Measurements from ENCODE around the gene LDLR.

The LDLR gene

DNA sequence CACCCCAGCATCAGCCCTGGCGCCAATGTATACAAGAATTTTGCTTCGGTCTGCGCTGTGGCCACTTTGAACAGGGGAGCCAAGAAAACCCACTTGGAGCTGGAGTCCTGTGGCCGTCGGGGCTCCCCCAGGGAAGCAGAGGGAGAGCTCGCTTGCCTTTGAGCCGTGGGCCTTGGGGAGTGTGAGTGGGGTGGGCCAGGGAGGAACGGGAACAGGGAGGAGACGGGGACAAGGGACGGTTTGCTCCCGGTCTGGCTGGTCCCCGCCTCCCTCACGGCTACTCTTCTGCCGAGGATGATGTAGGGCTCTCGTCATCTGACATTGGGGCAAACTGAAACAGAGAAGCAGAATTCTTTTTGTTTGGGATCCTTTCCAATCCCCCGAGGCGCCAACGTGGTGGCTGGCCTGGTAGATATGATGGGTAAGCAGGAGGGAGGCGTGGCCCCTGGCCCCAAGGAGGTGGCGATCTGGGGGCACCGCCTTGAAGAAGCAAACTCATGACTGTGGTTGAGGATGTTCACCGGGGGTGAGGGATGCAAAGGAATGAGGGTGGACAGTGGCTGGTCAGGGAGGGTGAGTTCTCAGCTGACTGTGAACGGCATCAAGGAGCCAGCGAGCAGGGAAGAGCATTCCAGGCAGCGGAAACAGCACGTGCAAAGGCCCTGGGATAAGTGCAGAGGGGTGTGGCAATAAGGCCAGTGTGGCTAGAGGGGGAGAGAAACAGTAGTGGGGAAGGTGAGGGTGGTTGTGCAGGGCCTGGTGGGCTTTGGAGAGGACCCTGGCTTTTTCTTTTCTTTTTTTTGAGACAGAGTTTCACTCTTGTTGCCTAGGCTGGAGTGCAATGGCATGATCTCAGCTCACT is 77.2 kb downstream of the LDLR start:
- no peaks in the 10 kb centered on the region for H3K27me3 ChIP-seq
- no peak overlapping the region for H3K27ac ChIP-seq
- no peaks in the 10 kb centered on the region for H4K20me1 ChIP-seq
- no peak overlapping the region for H3K9ac ChIP-seq
- H3K36me3 ChIP-seq = peaks cover 57% of the 10 kb centered on the region
- H3K4me2 ChIP-seq = no peak overlapping the region
- H3K4me3 ChIP-seq = no peak overlapping the region
- no peak for TF ChIP-seq Cebpa-rat (IDR thresholded peaks at IDR 0.05)
- no peaks in the 10 kb centered on the region for H3K4me1 ChIP-seq
- H3K9me3 ChIP-seq = no peaks in the 10 kb centered on the region

DNA sequence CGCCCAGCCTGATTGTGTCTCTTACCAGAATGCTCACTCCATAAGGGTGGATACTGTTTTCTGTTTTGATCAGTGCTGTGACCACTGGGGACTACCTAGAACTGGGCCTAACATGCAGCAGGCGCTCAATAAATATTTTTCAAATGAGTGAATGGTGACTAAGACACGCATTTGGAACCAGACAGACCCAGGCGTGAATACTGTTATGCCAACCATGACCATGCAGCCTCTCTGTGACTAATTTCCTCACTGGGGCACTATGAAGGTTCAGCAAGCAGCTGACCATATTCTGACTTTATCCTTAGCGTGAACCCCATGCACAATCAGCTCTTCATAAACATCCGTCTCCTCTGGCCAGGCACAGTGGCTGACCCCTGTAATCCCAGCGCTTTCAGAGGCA is 79.3 kb downstream of the LDLR start:
- Histone ChIP-seq H3K4me1 (no peaks in the 10 kb centered on the region), H3K27ac (no peak overlapping the region), H3K4me2 (no peak overlapping the region), H3K9ac (no peak overlapping the region), H3K36me3 (peaks cover 71% of the 10 kb centered on the region), H3K27me3 (no peaks in the 10 kb centered on the region), H3K4me3 (no peak overlapping the region), H4K20me1 (no peaks in the 10 kb centered on the region), H3K9me3 (no peaks in the 10 kb centered on the region)
- TF ChIP-seq Cebpa-rat (IDR thresholded peaks at IDR 0.05) = no peak

DNA sequence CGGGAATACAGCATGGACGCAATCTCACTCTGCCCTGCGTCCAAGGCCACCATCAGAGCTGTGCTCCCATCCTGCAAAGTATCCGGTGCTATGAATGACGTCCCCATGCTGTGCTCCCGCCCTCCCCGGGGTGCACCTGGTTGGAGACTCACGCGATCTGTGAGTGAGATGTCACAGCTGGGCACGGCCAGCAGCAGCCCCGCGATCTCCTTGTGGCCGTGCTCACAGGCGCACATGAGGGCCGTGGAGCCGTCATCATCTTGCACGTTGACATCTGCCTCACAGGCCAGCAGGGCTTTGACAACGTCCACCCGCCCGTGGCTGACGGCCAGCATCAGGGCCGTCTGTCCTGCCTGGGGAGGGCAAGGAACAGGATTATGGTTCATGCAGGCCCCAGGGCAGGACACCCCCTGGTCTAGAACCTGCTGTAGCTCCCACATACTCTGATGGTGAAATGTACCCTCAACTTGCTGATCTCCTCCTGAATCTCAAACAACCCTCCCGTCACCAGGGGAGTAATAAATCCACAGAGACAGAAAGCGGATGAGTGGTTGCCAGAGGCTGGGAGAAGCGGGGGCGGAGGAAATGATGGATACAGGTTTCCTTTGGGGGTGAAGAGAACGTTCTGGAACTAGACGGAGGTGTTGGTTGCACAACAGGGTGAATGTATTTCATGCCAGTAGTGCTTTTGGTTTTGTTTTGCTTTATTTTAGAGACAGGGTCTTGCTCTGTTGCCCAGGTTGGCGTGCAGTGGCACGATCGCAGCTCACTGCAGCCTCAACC is 80.8 kb downstream of the LDLR start:
- H4K20me1 ChIP-seq = no peaks in the 10 kb centered on the region
- no peaks in the 10 kb centered on the region for H3K9me3 ChIP-seq
- H3K27me3 ChIP-seq = no peaks in the 10 kb centered on the region
- no peaks in the 10 kb centered on the region for H3K4me1 ChIP-seq
- no peak for TF ChIP-seq Cebpa-rat (IDR thresholded peaks at IDR 0.05)
- no peak overlapping the region for H3K9ac ChIP-seq
- no peak overlapping the region for H3K4me3 ChIP-seq
- no peak overlapping the region for H3K4me2 ChIP-seq
- H3K36me3 ChIP-seq = peaks cover 87% of the 10 kb centered on the region
- H3K27ac ChIP-seq = no peak overlapping the region

DNA sequence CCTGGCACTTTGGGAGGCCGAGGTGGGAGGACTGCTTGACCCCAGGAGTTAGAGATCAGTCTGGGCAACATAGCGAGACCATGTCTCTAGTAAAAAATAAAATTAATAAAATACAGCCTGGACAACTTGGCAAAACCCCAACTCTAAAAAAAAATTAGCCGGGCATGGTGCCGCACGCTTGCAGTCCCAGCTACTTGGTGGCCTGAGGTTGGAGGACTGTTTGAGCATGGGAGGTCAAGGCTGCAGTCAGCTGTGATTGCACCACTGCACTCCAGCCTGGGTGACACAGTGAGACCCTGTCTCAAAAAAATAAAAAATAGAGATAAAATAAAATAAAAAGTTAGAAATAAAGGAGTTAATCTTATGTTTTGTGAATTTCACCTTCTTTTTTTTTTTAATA is 81.9 kb downstream of the LDLR start:
- Histone ChIP-seq H3K9ac (no peak overlapping the region), H3K36me3 (peaks cover 86% of the 10 kb centered on the region)

DNA sequence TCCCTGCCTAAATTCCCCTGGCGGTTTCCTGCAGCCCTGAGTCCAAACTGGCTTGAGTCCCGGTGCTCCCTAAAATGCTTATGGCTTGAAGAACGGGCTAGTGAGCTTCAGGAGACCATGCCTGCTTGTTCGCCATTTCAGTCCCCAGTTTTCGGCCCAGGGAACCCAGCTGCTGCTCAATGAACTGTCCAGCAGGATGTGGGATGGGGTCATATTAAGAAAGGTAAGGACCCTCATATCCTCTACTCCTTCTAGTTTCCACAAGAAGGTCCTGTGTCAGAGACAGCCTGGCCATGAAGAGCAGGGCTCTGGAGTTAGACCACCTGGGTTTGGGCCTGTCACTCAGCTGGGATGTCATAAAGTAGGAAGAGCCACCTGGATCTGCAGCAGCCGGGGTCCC is 83.3 kb downstream of the LDLR start:
- Histone ChIP-seq H3K4me3 (no peak overlapping the region), H3K9me3 (no peaks in the 10 kb centered on the region), H3K27ac (no peak overlapping the region), H3K4me1 (no peaks in the 10 kb centered on the region), H3K36me3 (peaks cover 85% of the 10 kb centered on the region), H3K9ac (no peak overlapping the region), H3K27me3 (no peaks in the 10 kb centered on the region), H4K20me1 (no peaks in the 10 kb centered on the region), H3K4me2 (no peak overlapping the region)
- TF ChIP-seq Cebpa-rat (IDR thresholded peaks at IDR 0.05) = no peak

More for the DNA sequence above, 81.9 kb downstream of the LDLR start:
- H3K4me2 ChIP-seq = no peak overlapping the region
- no peaks in the 10 kb centered on the region for H4K20me1 ChIP-seq
- H3K9me3 ChIP-seq = no peaks in the 10 kb centered on the region
- no peaks in the 10 kb centered on the region for H3K4me1 ChIP-seq
- H3K27me3 ChIP-seq = no peaks in the 10 kb centered on the region
- TF ChIP-seq Cebpa-rat (IDR thresholded peaks at IDR 0.05) = no peak
- H3K27ac ChIP-seq = no peak overlapping the region
- H3K4me3 ChIP-seq = no peak overlapping the region

DNA sequence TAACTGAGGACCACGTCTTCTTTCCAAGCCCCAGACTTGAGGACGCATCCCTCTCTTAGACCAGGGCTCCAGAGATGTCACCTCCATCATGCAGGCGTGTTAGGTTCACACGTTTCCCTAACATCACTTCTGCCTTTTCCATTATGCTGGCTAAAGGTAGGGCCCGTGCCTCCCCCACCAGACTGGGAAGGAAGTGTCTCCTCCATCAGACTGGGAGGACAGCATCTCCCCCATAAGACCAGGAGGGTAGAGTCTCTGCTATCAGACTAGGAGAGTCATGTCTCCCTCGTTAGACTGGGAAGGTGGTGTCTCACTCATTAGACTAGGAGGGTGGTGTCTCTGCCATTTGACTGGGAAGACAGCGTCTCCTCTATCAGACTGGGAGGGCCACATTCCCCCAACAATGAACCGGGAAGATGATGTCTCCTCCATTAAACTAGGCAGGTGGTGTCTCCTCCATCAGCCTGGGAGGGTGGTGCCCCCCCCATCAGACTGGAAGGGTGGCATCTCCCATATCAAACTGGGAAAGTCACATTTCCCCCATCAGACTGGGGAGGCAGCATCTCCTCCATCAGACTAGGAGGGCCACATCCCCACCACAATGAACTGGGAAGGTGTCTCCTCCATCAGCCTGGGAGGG is 84.4 kb downstream of the LDLR start:
- Histone ChIP-seq H3K4me2 (no peak overlapping the region), H3K9ac (no peak overlapping the region), H3K36me3 (peaks cover 84% of the 10 kb centered on the region), H4K20me1 (no peaks in the 10 kb centered on the region), H3K27me3 (no peaks in the 10 kb centered on the region), H3K4me1 (peaks cover 2% of the 10 kb centered on the region), H3K27ac (no peak overlapping the region), H3K4me3 (no peak overlapping the region), H3K9me3 (no peaks in the 10 kb centered on the region)
- TF ChIP-seq Cebpa-rat (IDR thresholded peaks at IDR 0.05) = no peak

DNA sequence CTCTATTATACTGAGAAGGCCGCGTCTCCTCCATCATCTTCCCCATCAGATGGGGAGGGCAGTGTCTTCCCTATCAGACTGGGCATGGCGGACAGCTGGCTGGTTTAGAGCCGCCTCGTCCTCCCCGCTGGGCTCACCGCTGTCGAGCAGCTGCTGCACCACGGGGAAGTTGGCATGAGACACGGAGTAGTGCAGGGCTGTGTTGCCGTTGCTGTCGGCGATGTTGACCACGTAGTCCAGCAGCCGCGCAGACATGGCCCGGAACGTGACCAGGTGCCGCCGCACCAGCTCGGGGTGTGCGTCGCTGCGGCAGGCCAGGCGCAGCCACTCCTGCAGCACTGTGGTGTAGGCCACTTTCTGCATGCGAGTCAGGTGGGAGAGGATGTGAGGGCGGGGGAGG is 85.1 kb downstream of the LDLR start:
- Histone ChIP-seq H4K20me1 (no peaks in the 10 kb centered on the region), H3K27ac (no peak overlapping the region), H3K4me2 (no peak overlapping the region), H3K9ac (no peak overlapping the region), H3K27me3 (no peaks in the 10 kb centered on the region), H3K4me1 (peaks cover 9% of the 10 kb centered on the region), H3K9me3 (no peaks in the 10 kb centered on the region), H3K36me3 (peaks cover 80% of the 10 kb centered on the region), H3K4me3 (no peak overlapping the region)
- no peak for TF ChIP-seq Cebpa-rat (IDR thresholded peaks at IDR 0.05)

DNA sequence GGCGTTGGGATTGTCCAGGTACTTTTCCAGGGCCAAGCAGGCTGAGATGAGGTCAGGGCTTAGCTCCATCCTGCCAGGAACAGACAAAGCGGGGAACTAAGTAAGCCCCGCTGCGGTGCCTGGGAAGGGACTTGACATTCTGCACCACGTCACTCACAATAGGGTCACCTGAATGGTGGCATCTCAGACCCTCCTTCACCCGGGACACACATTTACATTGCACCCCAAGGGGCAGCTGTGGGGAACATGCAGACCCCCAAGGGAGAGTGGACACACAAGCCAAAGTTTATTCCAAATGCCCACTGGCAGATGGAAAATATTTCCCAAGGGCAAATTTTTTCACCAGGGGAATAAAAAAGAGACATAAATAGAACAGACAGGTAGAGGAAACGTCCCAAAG is 86.7 kb downstream of the LDLR start:
- Histone ChIP-seq H4K20me1 (no peaks in the 10 kb centered on the region; the same call in 1 of the 2 replicates), H3K9me3 (no peaks in the 10 kb centered on the region), H3K27ac (no peak overlapping the region), H3K9ac (no peak overlapping the region), H3K36me3 (peaks cover 65% of the 10 kb centered on the region), H3K4me3 (no peak overlapping the region), H3K4me1 (peaks cover 23% of the 10 kb centered on the region), H3K27me3 (no peaks in the 10 kb centered on the region), H3K4me2 (no peak overlapping the region)
- no peak for TF ChIP-seq Cebpa-rat (IDR thresholded peaks at IDR 0.05)

DNA sequence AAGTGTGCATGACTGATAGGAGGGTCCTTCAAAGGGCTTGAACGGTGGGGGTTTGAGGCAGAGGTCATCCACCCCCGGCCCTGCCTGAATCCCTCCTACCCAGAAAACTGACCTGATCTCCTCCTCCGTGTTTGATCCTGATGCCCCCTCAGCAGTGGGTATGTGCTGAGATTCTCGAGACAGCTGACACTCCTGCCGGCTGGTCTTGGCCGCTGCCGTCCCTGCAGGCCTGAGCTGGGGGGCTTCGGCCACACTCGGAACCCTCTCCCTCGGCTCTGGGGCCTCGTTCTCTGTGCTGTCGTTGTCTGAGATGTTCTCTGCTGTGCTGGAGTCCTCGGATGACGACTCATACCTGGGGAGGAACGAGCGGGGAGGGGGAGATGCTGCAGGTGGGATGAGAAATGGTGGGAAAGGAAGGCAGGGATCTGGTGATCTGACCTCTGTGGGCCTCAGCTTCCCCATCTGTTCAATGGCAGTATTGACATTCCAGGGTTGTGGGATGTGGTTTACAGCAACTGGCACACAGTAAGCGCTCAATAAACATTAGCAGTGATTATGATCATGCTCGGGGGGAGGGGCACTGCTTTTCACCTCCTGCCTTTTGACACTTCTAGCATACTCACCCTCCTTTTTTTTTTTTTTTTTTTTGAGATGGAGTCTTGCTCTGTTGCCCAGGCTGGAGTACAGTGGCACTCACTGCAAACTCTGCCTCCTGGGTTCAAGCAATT is 87.4 kb downstream of the LDLR start:
- H3K36me3 ChIP-seq = peaks cover 61% of the 10 kb centered on the region

More for the DNA sequence above, 87.4 kb downstream of the LDLR start:
- Histone ChIP-seq H3K27ac (no peak overlapping the region), H3K4me1 (peaks cover 23% of the 10 kb centered on the region), H3K9me3 (no peaks in the 10 kb centered on the region), H4K20me1 (no peaks in the 10 kb centered on the region; the same call in 1 of the 2 replicates), H3K27me3 (no peaks in the 10 kb centered on the region), H3K9ac (no peak overlapping the region), H3K4me2 (no peak overlapping the region), H3K4me3 (no peak overlapping the region)
- TF ChIP-seq Cebpa-rat (IDR thresholded peaks at IDR 0.05) = no peak

Measured in BLaER1 (cell line).